Left forelimb (tissue), 1 donor: ENCODE measurements around the gene IGSF3.
A peak's percentile ranks its signal among the peaks of the same experiment; 100 is the strongest.

ENCODE experiments used
- DNase-seq: peaks from one replicate; pipeline ENCODE4 v3.0.0-alpha.2; 2018; ENCODE audit warnings: low spot score

Gene IGSF3

DNA sequence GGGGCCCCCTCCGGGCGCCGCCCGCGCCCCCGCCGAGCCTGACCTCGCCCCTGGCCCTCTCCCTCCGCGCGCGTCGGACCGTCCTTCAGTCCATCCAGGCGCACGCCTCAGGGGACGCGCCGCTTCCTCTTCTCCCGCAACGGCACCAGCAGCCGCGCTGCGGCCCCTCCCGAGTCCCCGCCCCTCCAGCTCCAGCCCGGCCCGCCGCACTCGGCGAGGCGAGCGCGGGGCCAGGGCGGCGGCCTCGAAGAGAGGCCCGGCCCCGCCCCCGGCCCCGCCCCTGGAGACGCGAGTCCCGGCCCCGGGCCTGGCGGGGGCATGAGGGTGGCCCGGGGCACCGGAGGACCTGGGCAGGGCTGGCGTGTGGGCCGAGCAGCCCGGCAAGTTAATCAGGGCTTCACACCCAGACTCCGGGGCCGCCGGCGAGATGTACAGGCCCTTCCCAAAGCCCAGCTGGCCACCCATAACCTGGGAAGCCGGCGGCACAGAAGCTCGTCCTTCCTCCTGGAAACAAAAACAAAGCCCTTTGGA is at the start of gene IGSF3:
TSS of gene IGSF3 (minus strand) at position 159 of the 531 bp plus-strand sequence. CDS start 1,407 bp downstream, outside the sequence.
- DNase-seq = peak; percentile 85

DNA sequence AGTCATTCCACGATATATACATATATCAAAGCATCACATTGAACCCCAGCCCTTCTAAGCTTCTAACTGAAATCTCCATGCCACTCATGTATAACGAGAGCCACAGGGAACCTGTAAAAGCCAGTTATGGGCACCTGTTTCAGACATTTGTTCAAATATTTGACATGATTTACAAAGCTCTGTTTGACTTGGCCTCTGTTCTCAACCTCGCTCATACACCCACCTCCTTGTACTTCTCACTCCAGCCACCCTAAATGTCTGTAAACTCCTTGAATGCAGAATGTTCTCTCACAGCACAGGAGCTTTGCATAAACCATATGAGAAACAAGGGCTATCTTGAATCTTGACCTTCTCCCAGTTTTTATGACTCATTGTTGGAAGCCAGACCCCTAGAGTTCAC is 49.8 kb upstream of the IGSF3 start:
- DNase-seq = no peak

DNA sequence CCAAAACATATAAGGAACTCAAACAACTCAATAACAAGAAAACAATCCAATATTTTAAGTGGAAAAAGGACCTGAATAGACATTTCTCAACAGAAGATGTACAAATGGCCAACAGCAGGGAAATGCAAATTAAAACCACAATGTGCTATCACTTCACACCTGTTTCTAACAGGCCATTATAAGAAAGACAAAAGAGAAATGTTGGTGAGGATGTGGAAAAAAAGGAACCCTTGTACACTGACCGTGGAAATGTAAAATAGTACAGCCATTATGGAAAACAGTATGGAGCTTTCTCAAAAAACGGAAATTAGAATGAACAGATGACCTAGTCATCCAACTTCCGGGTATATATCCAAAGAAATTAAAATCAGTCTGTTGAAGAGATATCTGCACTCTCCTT is 48.9 kb upstream of the IGSF3 start:
- DNase-seq = no peak

DNA sequence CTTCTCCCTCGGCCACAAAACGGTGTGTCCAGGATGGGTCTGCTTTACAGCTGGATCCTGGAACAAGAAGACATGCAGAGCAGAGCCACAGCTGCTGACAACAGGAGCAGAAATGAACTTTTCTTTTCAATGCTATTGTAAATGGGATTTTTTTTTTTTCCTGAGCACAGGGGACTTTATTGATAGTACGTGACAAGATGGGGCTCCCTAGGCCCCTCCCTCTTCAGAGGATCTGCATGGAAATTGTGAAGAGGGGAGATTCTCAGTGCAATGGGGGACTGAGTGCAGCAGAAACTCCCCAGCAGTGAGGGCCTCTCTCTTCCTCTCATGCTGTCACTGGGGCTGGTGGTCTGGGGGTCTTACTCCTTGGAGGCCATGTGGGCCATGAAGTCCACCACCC is 45.9 kb upstream of the IGSF3 start:
- no peak for DNase-seq

DNA sequence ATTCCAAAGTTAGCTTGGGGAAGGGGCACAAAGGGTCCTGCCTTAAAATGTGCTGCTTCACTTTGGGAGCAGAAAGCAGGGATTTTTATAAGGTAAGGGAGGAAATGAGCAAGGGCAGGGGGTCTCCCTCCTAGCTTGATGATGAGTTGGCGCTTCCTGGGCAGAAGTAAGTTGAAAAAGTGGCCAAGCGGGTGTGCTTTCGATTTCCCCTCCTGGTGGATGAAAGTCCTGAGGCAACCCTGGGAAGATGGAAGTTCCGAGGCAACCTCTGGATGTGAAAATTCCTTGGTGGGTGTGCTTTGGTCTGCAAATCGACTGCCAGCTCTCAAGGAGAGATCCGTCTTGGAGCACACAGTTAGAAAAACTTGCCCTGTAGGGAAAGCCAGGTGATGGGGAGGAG is 45.0 kb upstream of the IGSF3 start:
- no peak for DNase-seq

DNA sequence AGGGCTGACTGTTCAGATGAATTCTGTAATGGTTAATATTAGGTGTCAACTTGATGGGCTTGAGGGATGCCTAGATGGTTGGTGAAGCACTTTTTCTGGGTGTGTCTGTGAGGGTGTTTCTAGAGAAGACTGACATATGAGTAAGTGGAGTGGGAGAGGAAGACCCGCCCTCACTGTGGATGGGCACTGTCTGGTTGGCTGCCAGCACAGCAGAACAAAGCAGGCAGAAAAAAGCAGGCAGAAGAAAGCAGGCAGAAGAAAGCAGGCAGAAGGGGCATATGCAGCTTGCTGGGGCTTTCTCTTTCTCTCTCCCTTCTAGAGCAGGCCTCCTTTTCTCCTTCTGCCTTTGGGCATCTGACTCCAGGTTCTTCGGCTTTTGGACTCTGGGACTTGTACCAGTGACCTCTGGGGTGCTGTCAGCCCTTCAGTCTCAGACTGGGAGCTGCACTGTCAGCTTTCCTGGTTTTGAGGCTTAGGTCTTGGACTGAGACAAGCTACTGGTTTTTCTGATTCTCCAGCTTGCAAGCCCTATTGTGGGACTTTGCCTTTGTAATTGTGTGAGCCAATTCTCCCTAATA is 43.8 kb upstream of the IGSF3 start:
- no peak for DNase-seq

DNA sequence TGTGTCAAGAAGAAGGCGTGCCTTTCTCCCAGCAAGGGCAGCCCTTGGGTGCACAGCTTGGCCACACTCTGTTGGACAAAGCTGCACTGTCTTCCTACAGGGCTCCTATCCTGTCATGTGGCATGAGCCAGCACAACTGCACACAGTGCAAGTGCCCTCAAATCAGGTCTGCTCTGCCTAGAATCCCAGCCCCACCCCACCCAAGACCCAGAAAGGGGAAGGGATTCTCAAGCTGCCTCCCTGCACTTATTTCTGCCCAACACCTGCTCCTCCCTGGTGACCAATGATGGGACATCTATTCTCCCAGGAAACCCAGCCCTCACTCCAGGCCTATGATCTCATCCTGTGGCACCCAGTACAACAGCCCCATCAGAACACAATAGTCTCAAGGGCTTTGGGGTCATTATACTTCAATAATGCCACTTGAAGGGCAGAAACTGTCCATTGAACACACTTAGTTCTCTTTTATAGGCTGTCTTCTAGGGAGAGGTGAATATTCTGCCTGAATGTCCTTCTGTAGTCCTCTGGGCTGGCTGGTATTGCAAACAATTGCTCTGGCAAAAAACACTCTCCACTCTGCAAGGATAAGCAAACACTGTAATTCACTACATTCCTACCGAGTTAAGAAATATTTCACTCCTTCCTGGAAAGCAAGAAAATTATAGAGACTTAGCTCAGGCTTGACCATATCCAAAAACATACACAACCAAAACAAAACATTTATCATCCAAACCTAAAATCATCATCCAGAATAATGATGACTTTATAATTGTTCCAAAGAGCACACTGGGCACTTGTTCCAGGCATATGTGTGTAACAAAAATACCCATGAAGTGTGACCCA is 43.1 kb upstream of the IGSF3 start:
- DNase-seq = no peak

DNA sequence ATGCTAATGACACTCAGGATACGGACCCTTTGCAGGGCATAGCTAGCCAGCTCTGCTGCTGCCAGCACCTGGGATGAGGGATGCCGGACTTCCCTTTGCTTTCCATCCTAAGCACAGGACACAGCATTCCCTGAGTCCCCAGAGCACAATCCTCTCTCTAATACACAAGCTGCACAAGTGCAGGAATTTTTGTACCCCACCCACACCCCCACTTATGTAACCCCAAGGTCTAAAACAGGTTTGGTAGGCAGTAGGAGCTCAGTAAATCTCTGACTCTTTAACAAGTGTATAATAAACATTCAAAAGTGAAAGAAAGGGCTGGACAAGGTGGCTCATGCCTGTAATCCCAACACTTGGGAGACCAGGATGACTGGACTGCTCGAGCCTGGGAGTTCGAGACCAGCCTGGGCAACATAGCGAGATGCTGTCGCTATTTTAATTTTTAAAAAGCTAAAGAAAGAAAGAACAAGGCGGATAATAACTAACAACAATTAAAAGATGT is 42.2 kb upstream of the IGSF3 start:
- DNase-seq = no peak

DNA sequence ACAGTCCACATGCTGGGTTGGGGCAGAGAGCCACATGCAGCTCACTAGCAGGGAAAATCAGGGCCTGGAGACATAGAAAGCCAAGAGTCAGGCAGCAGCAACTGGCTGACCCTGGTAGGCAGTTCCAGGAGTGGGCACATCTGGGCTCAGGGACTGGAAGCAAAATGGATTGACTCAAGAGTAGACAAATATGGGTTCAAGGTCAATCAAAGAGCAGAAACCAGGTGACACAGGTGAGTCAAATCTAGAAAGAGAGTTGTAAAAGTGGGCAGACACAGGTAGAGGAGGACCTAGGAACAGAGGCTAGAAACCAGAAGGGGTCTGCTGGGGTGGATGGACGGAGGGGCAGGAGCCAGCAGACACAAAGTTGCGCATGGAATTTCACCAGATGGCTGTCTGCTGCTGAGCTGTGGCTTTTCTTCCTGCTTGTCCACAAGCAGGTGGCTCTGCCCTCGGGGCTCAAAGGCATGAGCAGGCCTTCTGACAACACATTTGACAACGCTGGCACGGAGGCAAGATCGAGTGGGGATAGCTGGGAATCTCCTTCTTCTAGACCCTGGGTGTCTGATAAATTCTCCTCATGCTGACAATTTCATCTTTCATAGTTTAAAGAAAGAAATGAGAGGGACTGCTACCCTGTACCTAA is 40.8 kb upstream of the IGSF3 start:
- DNase-seq = no peak

DNA sequence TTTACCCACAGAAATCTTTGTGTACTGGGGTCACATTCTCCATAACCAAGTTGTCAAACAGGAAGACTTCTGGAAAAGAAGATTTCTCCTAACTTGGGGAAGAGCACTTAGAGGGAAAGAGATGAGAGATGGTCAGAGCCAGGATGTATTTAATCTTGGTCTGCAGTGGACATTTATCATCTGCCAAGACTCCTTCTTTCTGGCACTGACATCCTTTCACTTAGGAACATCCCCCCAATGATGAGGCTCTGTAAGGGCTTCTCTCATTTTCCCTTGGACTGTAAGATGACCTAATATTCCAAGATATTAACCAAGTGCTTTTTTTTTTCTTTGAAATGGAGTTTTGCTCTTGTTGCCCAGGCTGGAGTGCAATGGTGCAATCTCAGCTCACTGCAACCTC is 39.3 kb upstream of the IGSF3 start:
- DNase-seq = no peak

DNA sequence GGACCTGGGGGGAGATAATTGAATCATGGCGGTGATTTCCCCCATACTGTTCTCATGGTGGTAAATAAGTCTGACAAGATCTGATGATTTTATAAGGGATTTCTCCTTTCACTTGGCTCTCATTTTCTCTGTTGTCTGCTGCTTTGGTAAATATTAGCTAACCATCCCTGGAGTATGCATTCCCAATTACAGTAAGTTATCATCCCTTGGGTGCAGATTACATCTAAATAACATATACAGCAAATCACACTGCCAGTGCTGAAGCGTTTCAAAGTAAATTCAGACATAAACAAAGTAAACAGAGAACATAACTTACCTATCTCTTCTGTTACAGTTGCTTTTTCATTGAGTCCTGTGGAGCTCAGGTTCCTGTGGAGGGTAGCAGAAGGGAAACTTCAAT is 38.6 kb upstream of the IGSF3 start:
- DNase-seq = no peak

DNA sequence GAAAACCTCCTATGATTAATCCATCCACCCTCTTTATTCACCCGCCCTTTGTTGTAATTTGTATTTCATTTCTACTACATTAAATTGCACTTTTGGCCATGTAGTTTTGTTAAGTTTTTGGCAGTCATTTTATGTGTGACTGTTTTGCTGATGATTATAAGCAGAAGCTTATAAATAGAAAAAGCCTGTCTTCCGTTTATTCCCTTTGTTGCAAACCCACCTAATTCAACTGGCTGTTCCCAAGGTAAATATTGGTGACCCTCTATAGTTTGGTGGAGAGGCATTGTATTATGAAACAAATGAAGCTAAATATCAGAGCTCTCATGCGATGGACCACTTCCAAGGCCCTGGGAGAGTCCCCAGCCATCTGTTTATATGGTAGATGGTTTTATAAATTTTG is 36.7 kb upstream of the IGSF3 start:
- no peak for DNase-seq

DNA sequence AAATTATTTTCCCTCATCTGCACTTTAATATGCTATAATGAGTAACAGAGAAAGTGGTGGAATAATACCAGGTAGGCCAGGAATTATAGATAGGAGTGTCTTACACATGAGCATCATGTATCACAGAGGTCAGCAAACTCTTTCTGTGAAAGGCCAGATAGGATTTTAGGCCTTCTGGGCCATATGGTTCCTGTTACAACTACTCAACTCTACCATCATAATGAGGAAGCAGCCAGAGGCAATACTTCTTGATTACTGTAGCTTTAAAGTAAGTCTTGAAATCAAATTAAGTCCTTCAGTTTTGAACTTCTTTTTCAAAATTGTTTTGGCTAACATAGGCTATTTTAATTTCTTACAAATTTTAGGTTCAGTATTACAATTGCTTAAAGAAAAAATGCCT is 32.1 kb upstream of the IGSF3 start:
- DNase-seq = no peak

DNA sequence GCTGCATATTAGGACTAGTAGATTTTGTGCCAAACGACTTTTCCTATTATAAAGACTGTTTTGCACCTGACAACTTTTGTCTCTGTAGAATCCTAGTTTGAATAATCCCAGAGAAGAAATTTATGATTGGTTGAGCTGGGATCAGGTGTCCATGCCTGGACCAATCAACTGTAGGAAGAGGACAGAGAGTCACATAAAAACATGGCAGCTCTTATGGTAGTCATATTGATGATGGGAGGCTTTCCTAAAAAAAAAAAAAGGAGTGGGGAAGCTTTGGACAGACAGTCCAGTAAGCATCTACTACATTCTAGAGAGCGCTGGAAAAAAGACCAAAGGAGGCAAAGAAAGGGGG is 30.7 kb upstream of the IGSF3 start:
- DNase-seq = no peak

DNA sequence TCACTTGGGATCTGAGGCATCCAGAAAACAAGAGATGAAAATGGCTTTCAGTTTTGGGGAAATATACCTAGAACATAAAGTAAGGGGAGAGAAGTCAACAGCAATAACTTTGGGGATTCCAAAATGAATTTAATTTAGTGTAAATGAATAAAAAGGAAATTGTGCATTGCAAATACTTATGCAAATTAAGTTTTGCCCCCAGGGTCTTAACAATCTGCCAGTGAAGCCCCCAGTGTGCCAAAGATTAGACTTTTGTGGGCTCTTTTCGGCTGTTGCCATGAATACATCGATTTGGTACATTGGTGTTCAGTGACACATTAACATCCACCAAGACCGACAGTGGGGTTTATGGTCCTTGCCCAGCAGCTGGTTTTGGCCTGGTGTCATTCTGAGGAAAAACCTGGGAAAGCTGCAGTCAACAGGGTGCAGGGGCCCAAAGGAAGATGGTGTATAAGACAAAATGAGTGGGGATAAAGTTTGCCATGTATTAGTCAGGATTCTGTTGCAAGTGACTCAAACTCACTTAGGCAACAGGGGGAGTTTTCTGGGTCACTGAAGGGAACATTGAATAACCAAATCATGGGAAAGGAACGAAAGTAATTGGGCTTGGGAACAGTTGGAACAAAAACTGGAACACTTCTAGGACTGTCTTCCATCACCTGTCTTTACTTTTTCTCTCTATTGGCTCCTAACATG is 30.2 kb upstream of the IGSF3 start:
- no peak for DNase-seq

DNA sequence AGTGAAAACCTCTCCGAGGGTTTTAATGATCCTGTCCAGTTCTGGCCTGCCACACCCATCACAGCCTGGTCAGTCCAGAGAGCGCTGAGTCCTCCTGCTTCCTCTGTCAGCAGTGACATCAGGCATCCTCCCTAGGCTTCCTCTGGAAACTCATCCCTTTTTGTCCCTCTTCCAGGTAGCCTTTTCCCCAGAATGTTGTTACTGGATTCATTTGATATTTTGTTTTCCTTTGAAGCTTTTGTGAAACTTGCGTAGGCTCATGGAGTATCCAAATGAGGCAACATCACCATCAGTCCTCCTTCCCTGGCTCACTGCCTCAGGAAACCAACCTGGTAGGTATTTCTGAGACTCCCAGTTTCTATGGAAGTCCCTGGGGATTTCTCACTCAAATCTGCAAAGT is 27.0 kb upstream of the IGSF3 start:
- DNase-seq = no peak

DNA sequence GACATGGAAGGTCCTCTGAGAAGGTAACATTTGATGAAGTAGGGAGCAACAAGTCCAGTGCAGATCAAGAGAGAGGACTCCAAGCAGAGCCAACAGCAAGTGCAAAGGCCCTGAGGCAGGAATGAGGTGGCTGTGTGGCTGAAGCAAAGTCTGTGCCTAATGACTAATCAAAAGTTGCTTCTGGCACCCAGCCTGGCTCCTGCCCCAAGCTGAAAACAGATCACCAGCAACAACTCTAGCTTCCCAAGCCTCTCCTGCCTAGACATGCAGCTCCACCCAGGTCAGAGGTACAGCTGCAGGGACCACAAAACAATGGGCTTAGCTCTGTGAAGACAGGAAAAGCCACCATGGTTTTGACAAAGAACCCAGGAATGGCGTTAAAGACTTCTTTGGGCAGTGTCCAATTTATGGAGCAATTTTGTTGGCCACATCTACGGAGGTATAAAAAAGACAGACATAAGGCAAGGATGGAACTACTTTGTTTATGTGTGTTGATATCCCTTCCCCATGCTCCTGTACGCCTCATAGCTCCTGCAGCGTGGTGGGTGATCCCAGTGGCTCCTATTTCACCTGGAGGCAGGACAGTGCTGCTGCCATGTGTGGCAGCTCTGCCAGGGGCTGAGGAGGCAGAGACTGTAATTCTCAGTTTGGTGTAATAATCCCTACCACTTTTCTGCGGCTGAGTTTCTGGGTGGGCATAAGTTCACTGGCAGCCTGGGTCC is 26.4 kb upstream of the IGSF3 start:
- no peak for DNase-seq

DNA sequence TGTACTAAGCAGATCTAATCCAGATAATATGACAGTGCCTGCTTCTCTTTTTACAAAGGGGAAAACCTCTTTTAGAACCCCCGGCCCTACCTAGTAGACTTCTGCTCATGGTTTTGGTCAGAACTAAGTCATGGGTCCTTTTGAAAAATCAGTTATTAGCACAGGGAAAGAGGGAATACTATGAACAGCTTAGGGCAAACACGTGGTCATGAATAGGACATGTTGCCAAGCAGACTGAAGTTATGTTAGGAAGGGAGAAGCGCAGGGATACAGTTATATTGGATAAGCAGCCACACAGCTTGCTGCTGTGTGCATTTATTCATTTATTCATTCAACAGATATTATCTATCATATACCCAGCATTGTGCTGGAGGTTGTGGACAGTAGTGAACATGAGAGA is 25.3 kb upstream of the IGSF3 start:
- no peak for DNase-seq

DNA sequence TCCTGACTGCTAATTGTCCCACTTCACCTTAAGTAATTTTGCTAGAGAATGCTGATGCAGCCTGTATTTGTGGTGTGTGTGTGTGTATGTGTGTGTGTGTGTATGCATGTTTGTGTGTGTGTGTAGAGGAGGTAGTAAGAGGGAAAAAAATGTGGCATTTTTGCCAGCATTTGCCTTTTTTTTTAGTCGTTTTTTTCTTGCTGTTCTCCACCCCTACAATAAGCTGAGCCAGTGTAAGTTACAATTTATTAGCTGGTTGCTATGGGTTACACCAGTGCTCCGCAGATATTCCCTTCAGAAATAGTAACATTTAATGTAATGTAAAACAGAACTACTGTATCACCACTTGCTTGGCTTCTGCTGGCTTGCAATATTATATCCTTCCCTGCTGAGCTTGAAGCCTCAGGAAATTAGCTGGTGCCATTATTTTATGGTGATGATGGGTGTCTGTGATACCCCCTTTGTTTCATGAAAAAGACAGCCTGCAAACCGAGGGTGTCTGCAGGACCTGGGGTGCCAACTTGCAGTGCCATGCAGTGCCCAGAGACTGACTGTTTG is 23.4 kb upstream of the IGSF3 start:
- no peak for DNase-seq

DNA sequence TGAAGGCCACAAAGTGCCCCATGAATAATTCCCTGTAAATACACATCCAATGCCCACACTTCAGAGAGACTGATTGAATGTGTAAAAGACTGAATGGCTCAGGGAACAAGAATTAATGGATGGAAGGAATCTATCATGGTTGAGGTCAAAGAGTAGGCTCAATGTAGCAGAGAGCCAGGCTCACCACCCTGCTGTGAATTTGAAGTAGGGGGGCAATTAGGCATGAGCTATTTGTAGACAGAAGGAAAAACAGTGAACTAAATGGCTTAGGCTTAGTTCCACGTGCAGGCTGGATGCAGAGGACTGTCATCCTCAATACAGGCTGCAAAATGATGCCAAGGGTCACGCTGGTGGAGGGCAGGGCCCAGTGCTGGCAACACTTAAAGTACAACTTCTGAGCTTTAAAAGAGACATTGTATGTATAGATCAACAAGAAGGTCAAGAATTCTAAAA is 22.9 kb upstream of the IGSF3 start:
- no peak for DNase-seq

DNA sequence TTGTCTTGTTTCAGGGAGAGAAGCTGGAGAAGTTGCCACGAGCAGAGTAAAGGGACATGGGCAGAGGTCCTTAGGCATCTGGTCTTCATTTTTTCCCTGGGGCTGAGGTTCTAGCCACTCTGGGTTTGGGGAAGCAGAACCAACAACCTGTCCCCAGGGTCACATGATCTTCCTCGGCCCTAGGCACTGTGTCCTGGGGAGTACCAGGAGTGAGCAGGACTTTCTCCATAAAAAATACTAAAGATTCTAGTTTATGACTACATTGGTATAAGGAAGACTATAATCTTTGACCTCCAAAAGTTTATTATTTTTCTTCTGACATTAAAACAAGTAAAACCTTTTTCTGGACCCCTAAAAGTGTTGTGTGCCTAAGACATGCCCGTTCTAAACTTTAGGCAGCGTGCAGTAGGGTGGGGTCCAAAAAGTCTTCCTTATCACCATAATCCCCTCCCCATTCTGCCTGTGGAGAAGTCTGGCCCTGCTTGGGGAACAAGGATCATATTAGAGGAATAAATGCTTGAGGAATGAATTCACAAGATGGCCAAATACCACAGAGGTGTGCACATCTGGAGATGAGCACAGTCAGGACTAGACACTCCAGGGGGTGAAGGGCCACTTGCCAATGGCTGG is 19.3 kb upstream of the IGSF3 start:
- no peak for DNase-seq
